ENCODE results near the gene LRRC1. TPM values are rescaled to one million over a fixed set of nuclear protein-coding genes. Genes with fewer than 3 reads are reported as not detected.

LRRC1 gene
- total and polyA plus RNA-seq, 2 of the 8 experiments (the other 6 are each of a cell fraction or from before 2014, with no cell fraction given) = 6.7 to 15.9 TPM

DNA sequence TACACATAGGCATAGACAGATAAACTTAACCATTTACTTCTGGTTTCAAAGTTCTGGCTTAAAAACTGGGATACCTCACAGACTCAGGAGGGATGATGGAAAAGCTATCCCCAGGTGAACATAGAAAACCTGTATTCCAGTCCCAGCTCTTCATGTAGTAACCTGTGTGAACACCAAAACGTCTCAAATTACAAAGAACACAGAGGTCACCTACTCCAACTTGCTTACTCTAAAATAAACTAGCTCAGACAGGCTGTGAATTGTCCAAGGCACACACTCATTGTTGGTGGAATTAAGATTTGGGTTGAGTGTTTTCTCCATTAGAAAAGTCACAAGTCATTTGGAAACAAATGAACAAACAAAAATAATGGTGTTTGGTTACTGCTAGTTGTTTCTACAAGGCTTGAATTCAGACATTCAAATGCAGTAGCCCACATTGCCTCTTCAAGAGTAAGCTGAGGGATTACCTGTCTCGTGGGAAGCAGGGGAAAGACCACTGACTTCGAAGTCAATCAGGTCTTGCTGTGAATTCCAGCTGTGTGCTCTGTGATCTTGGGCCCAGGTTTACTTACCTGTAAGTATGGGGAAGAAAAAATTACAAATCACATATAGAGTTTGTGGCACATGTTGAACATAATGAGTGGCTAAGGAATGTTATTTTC lies 48.2 kb upstream of the LRRC1 start (continued):
- TF ChIP-seq, protein P1, sequence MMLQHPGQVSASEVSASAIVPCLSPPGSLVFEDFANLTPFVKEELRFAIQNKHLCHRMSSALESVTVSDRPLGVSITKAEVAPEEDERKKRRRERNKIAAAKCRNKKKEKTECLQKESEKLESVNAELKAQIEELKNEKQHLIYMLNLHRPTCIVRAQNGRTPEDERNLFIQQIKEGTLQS (IDR thresholded peaks at IDR 0.05; ENCODE audit: insufficient read depth, low read depth, low read length) = no peak
- TF ChIP-seq KDM1A (IDR thresholded peaks at IDR 0.05; ENCODE audit: borderline replicate concordance, low read length) = no peak
- no peak for TF ChIP-seq SP1 (IDR thresholded peaks at IDR 0.05; ENCODE audit: low read depth, low read length)
- TF ChIP-seq EZH2 (IDR thresholded peaks at IDR 0.05; ENCODE audit: low read depth, low read length, severe bottlenecking) = no peak
- no peak for TF ChIP-seq BRCA1 (IDR thresholded peaks at IDR 0.05; ENCODE audit: low read depth, low read length)
